ENCODE data around the gene PPM1H.

The PPM1H gene

DNA sequence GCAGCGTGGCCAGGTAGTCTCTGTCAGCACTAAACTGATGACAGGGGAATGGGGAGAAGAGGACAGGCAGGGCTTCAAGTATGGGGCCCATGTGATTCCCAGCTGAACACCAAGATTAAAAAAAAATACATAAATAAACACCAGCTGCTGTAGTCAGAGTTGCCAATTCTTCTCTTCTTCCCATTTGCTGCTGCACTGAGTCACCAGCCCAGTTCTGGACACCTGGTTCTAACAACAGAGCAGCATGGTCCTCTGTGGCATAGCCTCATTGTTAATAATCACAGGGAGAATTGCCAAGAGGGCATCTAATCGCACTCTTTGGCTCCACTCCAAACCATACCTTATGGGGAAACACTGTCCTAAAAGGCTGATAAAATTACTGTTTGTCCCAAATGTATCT is 15.1 kb downstream of the PPM1H start:
- H3K9me3 ChIP-seq (ENCODE audit: insufficient read depth, low read length, severe bottlenecking) = no peaks in the 10 kb centered on the region
- H3K4me2 ChIP-seq (ENCODE audit: insufficient read depth, low read length) = no peak overlapping the region
- no peaks in the 10 kb centered on the region for H4K20me1 ChIP-seq (ENCODE audit: insufficient read depth, low read length)
- no peaks in the 10 kb centered on the region for H3K79me2 ChIP-seq (ENCODE audit: insufficient read depth, low read length)
- DNase-seq (no peak), ATAC-seq (ENCODE audit: insufficient read depth, low read depth) (no peak)
- no peak overlapping the region for H2AFZ ChIP-seq (ENCODE audit: low read depth, low read length)
- no peaks in the 10 kb centered on the region for H3K4me1 ChIP-seq (ENCODE audit: insufficient read depth, low read length)
- no peak overlapping the region for H3K9ac ChIP-seq (ENCODE audit: low read depth, low read length)
- TF ChIP-seq EZH2 (IDR thresholded peaks at IDR 0.05; ENCODE audit: borderline replicate concordance, low read depth, low read length, severe bottlenecking) (no peak), CTCF (IDR thresholded peaks at IDR 0.05; ENCODE audit: borderline replicate concordance, extremely low read depth, low read length, poor library complexity, severe bottlenecking) (no peak)
- H3K4me3 ChIP-seq (ENCODE audit: low read depth in 1 of 2, low read length in 2 of 2) = no peak overlapping the region
- no peaks in the 10 kb centered on the region for H3K36me3 ChIP-seq (ENCODE audit: insufficient read depth, low read length)
- H3K27ac ChIP-seq (ENCODE audit: low read length) = no peak overlapping the region
- no peaks in the 10 kb centered on the region for H3K27me3 ChIP-seq (ENCODE audit: insufficient read depth, low read length, poor library complexity)

GRCh38 chr12:62917926-62918325 is 17.0 kb downstream of the PPM1H start:
- ATAC-seq (ENCODE audit: insufficient read depth, low read depth) (no peak), DNase-seq (no peak)
- Histone ChIP-seq H3K9me3 (ENCODE audit: insufficient read depth, low read length, severe bottlenecking) (no peaks in the 10 kb centered on the region), H3K36me3 (ENCODE audit: insufficient read depth, low read length) (no peaks in the 10 kb centered on the region), H3K4me3 (ENCODE audit: low read depth in 1 of 2, low read length in 2 of 2) (no peak overlapping the region), H3K79me2 (ENCODE audit: insufficient read depth, low read length) (no peaks in the 10 kb centered on the region), H3K27me3 (ENCODE audit: insufficient read depth, low read length, poor library complexity) (no peaks in the 10 kb centered on the region), H3K9ac (ENCODE audit: low read depth, low read length) (no peak overlapping the region), H3K4me2 (ENCODE audit: insufficient read depth, low read length) (no peak overlapping the region), H3K27ac (ENCODE audit: low read length) (no peak overlapping the region), H2AFZ (ENCODE audit: low read depth, low read length) (no peak overlapping the region), H4K20me1 (ENCODE audit: insufficient read depth, low read length) (no peaks in the 10 kb centered on the region), H3K4me1 (ENCODE audit: insufficient read depth, low read length) (no peaks in the 10 kb centered on the region)
- TF ChIP-seq CTCF (IDR thresholded peaks at IDR 0.05; ENCODE audit: borderline replicate concordance, extremely low read depth, low read length, poor library complexity, severe bottlenecking) (no peak), EZH2 (IDR thresholded peaks at IDR 0.05; ENCODE audit: borderline replicate concordance, low read depth, low read length, severe bottlenecking) (no peak)

- Histone ChIP-seq H4K20me1 (ENCODE audit: insufficient read depth, low read length) (no peaks in the 10 kb centered on the region), H3K36me3 (ENCODE audit: insufficient read depth, low read length) (no peaks in the 10 kb centered on the region), H3K4me3 (ENCODE audit: low read depth in 1 of 2, low read length in 2 of 2) (no peak overlapping the region), H3K27me3 (ENCODE audit: insufficient read depth, low read length, poor library complexity) (no peaks in the 10 kb centered on the region), H3K4me1 (ENCODE audit: insufficient read depth, low read length) (no peaks in the 10 kb centered on the region), H2AFZ (ENCODE audit: low read depth, low read length) (no peak overlapping the region), H3K9ac (ENCODE audit: low read depth, low read length) (no peak overlapping the region), H3K27ac (ENCODE audit: low read length) (no peak overlapping the region), H3K9me3 (ENCODE audit: insufficient read depth, low read length, severe bottlenecking) (no peaks in the 10 kb centered on the region), H3K79me2 (ENCODE audit: insufficient read depth, low read length) (no peaks in the 10 kb centered on the region), H3K4me2 (ENCODE audit: insufficient read depth, low read length) (no peak overlapping the region)
- no peak for DNase-seq
- ATAC-seq (ENCODE audit: insufficient read depth, low read depth) = no peak
- TF ChIP-seq CTCF (IDR thresholded peaks at IDR 0.05; ENCODE audit: borderline replicate concordance, extremely low read depth, low read length, poor library complexity, severe bottlenecking) (no peak), EZH2 (IDR thresholded peaks at IDR 0.05; ENCODE audit: borderline replicate concordance, low read depth, low read length, severe bottlenecking) (no peak)
Measured at GRCh38 chr12:62916632-62917425, 18.1 kb downstream of the PPM1H start.
